Fibroblast of mammary gland (primary cell): ENCODE data around the gene FHIT.

Source experiments
- DNase-seq: peaks from one replicate; pipeline ENCODE4 v3.0.0-alpha.2; 2010; ENCODE audit warnings: low read depth
- H3K4me3 ChIP-seq: 2 replicates; pipeline ENCODE4 v1.5.1; 2011; ENCODE audit warnings: low read depth, mild to moderate bottlenecking, low read length, moderate library complexity; ENCODE audit not compliant: control insufficient read depth
- CTCF ChIP-seq: conservative IDR thresholded peaks from 2 replicates; pipeline ENCODE4 v1.5.1; 2011; ENCODE audit warnings: low read depth, low read length, inconsistent platforms; ENCODE audit not compliant: control insufficient read depth, insufficient read depth

FHIT gene

DNA sequence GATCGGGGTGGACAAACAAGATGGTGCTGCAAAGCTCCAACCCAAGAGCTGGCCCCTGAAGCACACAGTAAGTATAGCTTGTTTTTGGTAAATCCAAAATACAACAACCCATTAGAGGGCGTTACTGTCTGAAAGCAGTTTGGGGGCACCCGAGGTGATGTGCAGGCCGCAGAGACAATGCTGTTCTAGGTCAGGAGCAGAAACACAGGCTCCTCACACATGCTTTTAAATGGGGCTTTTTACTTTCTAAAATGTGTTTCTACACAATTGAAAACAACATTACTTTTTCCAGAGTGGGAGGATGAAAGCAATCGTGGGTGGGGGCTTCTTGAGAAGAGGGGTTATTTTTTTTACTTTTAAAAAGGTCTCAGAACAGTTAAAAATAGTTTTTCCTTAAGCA lies 1172.2 kb downstream of the FHIT start:
- TF ChIP-seq CTCF, result no peak
- DNase-seq, result no peak
- H3K4me3 ChIP-seq, result no peak overlapping the region

DNA sequence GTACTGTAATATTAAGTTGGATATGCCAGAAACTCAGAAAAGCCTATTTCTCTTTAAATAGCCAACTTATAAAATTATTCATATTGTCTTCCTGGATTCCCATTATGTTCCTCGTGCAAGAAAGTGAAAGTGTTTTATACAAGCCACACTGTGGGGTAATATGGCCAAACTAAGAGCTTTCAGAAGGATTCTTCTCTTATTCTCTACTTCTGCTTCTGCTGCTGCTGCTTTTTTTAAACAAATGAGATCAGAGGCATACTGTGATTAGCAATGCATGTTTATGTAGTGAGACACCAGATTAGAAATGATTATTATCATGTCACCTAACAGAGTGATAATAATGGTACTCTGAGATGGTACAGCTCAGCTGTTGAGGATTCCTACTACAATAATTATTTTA lies 1174.9 kb downstream of the FHIT start:
- no peak for TF ChIP-seq CTCF
- H3K4me3 ChIP-seq, result no peak overlapping the region
- no peak for DNase-seq

GRCh38 chr3:60073942-60074341 lies 1177.3 kb downstream of the FHIT start:
- H3K4me3 ChIP-seq, result no peak overlapping the region
- no peak for DNase-seq
- TF ChIP-seq CTCF, result no peak

DNA sequence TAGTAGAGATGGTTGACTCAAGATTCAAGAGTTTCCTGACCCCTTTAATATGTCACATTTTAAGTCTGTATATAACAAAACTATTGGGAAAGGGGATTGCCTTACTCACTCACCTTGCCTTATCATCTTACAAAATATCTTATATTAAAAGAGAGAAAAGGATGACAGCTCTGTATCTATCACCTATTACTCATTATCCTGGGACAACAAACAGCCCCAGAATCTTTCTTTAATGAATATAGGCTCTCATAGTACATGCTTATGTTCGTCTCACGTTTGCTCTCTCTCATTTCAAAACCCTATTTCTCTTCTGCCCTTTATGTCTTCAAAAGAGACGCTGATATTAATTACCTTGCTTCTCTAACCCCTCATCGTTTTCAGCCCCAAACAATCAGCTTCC lies 1178.0 kb downstream of the FHIT start:
- TF ChIP-seq CTCF, result no peak
- H3K4me3 ChIP-seq, result no peak overlapping the region
- DNase-seq, result no peak

DNA sequence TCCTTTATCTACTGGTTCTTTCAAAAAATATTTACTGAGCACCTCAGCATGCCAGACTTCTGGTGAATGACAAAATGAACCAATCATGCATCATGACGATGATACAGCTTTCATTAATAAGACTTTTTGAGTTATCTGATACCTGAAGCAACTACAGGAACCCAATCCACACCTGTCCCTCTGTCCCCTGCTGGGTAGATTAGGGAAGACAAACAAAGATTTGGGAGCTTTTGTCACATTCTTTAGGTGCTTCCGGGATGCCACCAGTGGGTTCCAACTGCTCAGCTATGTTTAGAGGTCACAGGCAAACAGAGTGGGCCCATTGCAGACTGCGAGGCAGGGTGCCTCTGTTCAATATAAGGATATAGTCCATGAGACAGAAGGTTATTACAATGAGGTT lies 1180.9 kb downstream of the FHIT start:
- no peak for TF ChIP-seq CTCF
- no peak overlapping the region for H3K4me3 ChIP-seq
- no peak for DNase-seq

- H3K4me3 ChIP-seq, result no peak overlapping the region
- no peak for TF ChIP-seq CTCF
- DNase-seq, result no peak
Measured at GRCh38 chr3:60065227-60065868, 1185.9 kb downstream of the FHIT start.
